HG02885 (cell line): Measurements from ENCODE around the gene PTPN18.
"Not testable (repeated sequence)": the region's sequence is repeated elsewhere in the genome, so short reads cannot be mapped to it uniquely, and the experiment has no call there.

ENCODE experiments used
- ATAC-seq: cut with Tn5 transposase; IDR thresholded peaks from one replicate; pipeline ENCODE4 v1.9.1; 2021; ENCODE audit warnings: mild to moderate bottlenecking; ENCODE audit not compliant: unreplicated experiment, poor library complexity

Gene PTPN18

GRCh38 chr2:130378206-130378897 lies 22.5 kb downstream of the PTPN18 start:
- no peak for ATAC-seq

- no peak for ATAC-seq
These were observed 23.0 kb downstream of the PTPN18 start for GRCh38 chr2:130378898-130379214.

- no peak for ATAC-seq
These were observed 24.5 kb downstream of the PTPN18 start for GRCh38 chr2:130380096-130380934.

DNA sequence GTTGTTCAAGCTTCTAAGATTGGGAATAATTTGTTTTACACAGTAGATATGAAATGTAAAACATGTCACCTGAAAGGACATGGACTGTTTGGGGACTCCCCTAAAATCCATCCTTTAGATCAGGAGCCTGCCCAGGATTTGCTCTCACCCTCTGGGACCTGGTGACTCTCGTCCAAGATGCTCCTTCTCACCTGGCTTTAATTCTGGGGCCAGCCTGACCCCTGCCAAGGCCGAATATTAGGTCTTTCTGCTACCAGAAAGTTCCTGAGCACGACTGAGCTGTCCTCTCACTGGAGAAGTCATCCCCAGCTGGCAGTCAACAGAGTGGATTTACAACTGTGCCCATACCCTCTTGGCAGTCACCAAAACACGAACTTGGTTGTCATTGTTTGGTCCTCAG lies 25.3 kb downstream of the PTPN18 start:
- ATAC-seq: no peak

GRCh38 chr2:130381619-130382018 lies 25.8 kb downstream of the PTPN18 start:
- peak; percentile 40 for ATAC-seq

DNA sequence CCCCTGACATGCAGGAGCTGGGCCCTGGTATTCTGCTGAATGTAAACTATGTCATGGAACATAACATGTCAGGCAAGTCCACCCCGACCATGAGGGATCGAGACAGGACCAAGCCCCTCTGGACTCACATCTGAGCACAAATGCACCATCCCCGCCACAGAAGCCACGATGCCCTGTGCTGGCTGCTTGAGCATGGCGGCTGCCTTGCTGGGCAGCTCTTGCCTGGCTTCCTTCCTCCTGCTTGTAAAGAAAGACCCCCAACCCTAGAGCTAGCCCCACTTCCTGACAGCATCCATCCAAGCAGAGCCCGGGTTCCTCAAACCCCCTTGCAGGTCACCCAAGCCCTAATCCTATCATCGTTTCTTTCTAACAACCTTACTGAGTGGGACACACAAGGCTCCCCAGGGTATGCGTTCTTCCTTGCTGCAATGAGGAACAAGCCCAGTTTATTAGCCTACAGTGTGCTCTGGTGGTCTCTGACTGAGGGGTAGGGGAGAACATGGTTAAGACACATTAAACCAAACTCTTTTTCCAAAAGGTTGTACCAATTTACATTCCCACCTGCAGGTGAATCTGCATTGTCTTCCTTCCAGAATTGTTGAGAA lies 26.6 kb downstream of the PTPN18 start:
- ATAC-seq: no peak

DNA sequence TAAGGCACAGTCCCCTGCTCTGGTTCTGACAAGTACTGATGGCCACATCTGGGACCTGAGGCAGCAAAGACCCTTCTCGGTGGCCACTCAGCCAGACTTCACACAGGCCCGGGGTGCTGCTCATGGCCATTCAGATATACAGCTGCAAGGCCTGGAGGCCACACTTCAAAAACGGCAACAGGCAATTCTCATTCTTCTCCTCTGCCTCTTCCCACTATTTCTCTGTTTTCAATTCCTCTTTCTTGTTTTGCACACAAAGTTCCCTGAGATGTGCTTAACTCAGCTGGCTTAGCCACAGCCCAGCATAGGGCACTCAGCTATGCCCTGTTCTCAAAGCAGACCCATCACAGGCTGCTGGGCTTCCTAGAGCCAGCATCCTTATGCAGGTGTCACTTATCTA lies 29.9 kb downstream of the PTPN18 start:
- ATAC-seq: peak; percentile 59

DNA sequence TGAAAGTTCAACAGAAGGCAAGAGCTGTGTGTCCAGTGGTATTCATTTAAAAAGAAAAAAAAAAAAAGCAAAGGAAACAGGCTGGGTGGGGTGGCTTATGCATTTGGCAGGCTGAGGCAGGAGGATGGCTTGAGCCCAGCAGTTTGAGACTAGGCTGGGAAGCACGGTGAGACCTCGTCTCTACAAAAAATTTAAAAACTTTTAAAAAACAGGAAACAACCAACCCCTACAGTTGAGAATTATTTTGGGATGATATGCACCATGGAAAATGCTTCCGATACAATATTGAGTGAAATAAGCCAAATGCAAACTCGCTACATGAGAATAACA lies 31.2 kb downstream of the PTPN18 start:
- ATAC-seq: no peak

DNA sequence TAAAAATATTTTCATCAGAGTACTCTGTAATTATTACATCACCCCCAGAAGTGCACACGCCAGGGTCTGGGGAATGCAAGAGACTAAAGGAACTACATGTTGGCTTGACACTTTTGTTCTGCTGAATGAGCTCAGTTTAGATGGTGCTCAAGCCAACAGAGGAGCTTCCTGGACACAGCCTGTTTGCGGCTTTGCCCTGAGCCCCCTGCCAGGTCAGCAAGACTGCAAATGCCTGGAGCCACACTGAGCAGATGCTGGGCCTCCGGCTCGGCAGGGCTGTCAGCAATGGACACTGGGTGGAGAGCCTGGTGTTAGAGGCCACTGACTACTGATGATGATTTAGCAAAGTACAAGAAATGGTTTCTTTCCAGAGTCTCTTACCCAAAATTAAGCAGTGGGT lies 31.9 kb downstream of the PTPN18 start:
- no peak for ATAC-seq

- ATAC-seq: no peak
These were observed 32.5 kb downstream of the PTPN18 start for GRCh38 chr2:130388221-130388907.

- ATAC-seq: no peak
These were observed 33.5 kb downstream of the PTPN18 start for GRCh38 chr2:130389358-130389757.

- no peak for ATAC-seq
These were observed 33.9 kb downstream of the PTPN18 start for GRCh38 chr2:130389783-130390182.

GRCh38 chr2:130390460-130391057 lies 34.7 kb downstream of the PTPN18 start:
- peak; percentile 33 for ATAC-seq

GRCh38 chr2:130391058-130391871 lies 35.4 kb downstream of the PTPN18 start:
- peak; percentile 92 for ATAC-seq

GRCh38 chr2:130391872-130392670 lies 36.2 kb downstream of the PTPN18 start:
- ATAC-seq: no peak

DNA sequence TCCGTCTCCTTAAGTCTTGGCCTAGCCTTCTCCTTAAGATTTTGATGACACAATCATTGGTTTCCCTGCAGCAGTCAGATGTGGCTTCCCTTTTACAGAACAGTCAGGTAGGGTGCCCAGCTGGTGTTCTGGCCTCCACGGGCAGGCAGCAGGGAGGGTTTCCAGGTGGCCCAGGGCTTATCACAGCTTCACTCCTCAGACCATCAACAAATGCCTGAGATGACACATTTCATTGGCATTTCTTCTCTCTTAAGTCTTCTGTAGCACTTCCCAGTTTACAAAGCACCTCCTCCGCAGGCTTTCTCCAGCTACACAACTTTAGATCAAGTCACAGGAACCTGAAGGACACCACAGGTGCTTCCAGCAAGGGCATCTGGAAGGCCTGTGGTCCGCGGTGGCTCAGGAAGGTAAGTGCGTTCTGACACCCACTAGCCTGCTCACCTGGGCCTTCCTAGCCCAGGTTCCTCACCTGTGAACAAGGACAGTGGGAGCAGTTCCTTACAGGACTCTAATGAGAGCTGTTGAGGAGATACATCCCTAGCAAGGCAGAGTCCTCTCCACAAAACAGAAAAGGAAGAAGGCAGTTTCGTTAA lies 37.6 kb downstream of the PTPN18 start:
- ATAC-seq: no peak

DNA sequence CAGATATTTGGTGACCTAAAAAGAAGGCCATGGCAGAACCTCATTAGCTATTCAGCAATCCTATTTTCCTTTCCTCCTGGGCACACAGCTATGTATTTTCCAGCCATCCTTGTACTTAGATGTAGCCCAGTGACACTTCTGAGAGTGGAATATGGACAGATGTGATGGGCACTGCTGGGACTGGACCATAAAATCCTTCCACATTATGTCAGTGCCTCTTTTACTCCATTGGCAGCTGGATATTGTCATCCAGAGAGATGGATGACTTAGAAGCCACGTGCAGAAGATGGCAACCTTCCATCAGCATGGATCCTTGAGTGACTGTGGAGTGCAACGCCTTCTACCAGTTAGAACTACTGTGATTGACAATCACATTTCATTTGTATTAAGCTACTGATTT lies 50.4 kb downstream of the PTPN18 start:
- not testable (repeated sequence) for ATAC-seq

DNA sequence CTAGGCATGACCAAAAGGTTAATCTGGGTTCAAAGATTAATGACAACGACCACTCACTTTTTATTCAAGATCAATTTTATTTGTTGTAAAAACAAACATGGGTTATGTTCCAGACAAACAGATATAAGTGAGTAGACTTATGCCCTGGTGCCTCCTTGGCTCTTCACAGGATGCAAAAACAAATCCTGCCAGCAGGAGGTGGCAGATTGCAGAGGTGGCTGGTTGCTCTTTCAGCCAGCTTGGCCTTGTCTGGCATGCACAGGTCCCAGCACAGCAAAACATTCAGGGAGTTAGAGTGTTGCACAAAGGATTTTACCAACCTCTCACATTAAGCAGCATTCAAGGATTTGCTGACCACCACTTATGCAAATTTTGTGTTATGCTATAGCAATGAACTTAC lies 60.8 kb downstream of the PTPN18 start:
- ATAC-seq: not testable (repeated sequence)

DNA sequence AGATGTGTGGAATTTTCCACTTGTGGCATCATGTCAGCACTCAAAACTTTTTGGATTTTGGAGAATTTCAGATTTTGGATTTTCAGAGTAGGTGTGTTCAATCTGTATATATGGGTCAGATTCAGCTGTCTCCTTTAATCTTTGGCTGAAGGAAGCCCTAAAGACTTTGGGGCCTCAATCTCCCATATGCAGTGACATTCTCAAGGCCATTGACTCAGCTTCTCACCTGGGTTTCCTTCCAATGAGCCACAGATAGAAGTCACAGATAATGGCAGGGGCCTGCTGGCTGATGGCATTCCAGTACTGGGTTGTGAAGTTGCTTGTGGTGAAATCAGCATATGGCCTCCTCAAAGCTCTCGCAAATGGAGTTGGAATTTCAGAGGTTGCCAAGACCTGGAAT lies 63.0 kb downstream of the PTPN18 start:
- not testable (repeated sequence) for ATAC-seq
